HepG2 (cell line): ENCODE results near the gene C10orf67.

Experiments
- ARNTL ChIP-seq: sonication (generic); formaldehyde crosslinking; IDR thresholded peaks from 2 replicates; pipeline ENCODE4 v1.4.0; 2020; ENCODE audit warnings: mild to moderate bottlenecking, missing genetic modification reagents
- ASH2L ChIP-seq: fragments of 300-600, 200-600 bp; sonication (generic); IDR thresholded peaks from 2 replicates; pipeline ENCODE4 v1.7.0; 2017; ENCODE audit warnings: low read depth, mild to moderate bottlenecking, moderate library complexity, mixed read lengths, low read length; ENCODE audit not compliant: insufficient read length
- ZFP90 ChIP-seq: sonication (generic); formaldehyde crosslinking; IDR thresholded peaks from 2 replicates; pipeline ENCODE4 v1.8.0; 2022; ENCODE audit warnings: missing genetic modification reagents, mild to moderate bottlenecking, inconsistent platforms, borderline replicate concordance
- TF ChIP-seq, protein P1 (sequence below): IDR thresholded peaks from 2 replicates; pipeline ENCODE4 v1.6.1; 2016; ENCODE audit warnings: control low read depth

GRCh38 chr10:23203369-23204325, 140.9 kb downstream of the C10orf67 start:
- no peak for TF ChIP-seq ARNTL
- TF ChIP-seq, protein P1, sequence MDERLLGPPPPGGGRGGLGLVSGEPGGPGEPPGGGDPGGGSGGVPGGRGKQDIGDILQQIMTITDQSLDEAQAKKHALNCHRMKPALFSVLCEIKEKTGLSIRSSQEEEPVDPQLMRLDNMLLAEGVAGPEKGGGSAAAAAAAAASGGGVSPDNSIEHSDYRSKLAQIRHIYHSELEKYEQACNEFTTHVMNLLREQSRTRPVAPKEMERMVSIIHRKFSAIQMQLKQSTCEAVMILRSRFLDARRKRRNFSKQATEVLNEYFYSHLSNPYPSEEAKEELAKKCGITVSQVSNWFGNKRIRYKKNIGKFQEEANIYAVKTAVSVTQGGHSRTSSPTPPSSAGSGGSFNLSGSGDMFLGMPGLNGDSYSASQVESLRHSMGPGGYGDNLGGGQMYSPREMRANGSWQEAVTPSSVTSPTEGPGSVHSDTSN (CRISPR knock-in tag): no peak
- TF ChIP-seq ASH2L: no peak
- no peak for TF ChIP-seq ZFP90 (CRISPR knock-in tag)
